HG02840 (cell line): Measurements from ENCODE around the gene NPFFR1.
"Not testable (repeated sequence)": the region's sequence is repeated elsewhere in the genome, so short reads cannot be mapped to it uniquely, and the experiment has no call there.

Experiments used
- ATAC-seq: cut with Tn5 transposase; IDR thresholded peaks from one replicate; pipeline ENCODE4 v1.9.1; 2021; ENCODE audit warnings: mild to moderate bottlenecking, moderate library complexity, moderate number of reproducible peaks; ENCODE audit not compliant: unreplicated experiment, low FRiP score

NPFFR1 gene

DNA sequence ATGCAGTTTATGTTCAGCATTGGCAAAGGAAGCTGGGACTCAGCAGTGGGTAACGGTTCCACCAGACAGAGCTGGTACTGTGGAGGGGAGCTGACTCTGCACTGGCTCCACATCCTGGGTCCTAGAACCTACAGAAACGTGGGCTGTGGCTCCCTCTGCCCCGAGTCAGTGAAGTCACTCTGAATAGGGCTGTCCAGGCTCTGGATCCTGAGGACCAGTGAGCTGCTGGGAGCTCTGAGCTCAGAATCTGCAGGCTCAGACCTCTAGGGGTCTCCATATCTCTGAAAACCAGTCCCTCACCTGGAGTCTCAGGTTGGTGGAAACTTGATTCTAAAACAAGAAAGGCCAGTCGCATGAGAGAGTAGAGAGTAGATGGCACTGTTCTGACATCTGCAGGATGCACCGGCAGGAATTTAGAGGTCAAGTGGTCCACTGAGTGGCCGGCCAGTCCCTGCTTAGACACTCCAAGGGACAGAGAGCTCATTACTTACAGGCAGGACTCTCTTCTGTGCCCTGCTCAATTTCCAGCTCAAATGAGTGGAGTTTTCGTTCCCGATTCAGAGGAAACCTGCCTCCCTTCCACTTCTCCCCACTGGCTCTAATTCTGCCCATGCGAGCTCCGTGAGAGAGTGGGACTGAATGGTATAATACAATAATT lies 18.6 kb downstream of the NPFFR1 start:
- ATAC-seq: no peak

DNA sequence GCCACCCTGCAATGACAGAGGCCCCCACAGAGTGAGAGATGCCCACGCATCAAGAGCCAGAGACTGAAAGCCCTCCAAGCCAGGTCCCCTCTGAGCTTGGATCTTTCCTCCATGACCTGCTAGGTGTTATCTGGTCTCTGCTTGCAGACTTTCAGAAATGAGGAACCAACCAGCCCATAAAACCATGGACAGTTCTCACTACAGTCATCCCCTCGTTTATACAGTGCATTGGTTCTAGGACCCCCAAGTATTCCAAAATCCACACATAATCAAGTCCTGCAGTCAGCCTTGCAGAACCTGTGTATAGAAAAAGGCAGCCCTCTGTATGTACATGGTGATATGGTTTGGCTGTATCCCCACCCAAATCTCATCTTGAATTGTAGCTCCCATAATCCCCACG lies 23.1 kb downstream of the NPFFR1 start:
- ATAC-seq: no peak

DNA sequence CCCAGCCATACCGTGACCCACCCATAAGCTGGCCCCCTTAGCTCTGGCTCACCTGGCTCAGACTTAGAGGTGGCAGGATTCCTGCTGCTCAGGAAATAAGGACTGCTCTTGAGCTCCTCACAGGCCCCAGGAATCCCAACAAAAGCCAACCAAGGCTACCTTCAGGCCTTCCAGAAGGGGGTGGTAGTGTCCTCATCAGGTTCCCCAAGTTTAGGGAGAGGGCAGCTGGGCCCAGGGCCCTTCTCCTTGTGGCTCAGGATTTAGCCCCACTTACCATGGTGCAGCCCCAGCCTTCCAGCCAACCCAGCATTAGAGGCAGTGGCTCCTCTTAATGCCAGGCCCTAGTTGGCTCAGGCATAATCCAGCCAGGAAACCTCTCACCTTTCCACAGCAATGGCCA lies 23.5 kb downstream of the NPFFR1 start:
- no peak for ATAC-seq

DNA sequence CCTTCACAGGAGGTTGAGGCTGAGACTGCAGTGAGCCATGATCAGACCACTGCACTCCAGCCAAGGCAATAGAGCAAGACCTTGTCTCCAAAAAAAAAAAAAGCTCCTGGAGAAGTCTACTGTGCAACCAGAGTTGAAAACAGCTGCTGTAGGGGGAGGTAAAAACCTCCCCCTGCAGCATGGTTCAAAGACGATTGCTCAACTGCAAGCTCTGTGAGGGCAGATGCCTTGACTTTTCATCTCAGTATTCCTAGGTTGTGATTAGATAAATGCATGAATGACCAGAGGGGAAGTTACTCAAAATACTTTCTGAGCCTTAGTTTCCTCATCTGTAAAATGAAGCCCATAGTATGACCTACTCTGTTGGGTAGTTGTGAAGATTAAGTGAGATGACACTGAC lies 25.6 kb downstream of the NPFFR1 start:
- ATAC-seq: no peak

DNA sequence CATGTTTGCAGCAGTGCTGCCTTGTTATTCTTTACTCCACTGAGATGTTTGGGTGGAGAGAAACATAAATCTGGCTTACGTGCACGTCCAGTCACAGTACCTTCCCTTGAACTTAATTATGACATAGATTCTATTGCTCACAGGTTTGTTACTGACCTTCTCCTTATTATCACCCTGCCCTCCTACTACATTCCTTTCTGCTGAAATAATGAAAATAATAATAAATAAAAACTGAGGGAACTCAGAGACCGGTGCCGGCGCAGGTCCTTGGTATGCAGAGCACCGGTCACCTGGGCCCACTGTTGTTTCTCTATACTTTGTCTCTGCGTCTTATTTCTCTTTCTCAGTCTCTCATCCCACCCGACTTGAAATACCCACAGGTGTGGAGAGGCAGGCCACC lies 26.0 kb downstream of the NPFFR1 start:
- ATAC-seq: not testable (repeated sequence)

DNA sequence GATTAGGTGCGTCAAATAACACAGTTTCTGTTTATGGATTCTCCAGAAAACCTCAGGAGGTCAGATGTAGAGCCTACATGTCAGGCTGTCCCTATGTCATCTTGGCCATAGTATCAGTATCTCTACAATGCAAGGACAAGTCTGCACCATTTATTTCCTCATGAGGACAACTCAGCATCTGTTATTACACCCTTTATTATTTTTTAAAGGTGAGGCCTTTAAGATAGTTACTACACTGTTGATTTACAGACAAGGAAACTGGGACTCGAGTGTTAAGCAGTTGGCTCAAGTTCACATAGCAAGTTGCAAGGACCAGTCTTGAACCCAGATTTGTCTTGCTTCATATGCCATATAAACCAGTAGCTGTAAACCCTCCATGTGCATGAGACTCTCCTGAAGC lies 27.3 kb downstream of the NPFFR1 start:
- ATAC-seq: no peak

DNA sequence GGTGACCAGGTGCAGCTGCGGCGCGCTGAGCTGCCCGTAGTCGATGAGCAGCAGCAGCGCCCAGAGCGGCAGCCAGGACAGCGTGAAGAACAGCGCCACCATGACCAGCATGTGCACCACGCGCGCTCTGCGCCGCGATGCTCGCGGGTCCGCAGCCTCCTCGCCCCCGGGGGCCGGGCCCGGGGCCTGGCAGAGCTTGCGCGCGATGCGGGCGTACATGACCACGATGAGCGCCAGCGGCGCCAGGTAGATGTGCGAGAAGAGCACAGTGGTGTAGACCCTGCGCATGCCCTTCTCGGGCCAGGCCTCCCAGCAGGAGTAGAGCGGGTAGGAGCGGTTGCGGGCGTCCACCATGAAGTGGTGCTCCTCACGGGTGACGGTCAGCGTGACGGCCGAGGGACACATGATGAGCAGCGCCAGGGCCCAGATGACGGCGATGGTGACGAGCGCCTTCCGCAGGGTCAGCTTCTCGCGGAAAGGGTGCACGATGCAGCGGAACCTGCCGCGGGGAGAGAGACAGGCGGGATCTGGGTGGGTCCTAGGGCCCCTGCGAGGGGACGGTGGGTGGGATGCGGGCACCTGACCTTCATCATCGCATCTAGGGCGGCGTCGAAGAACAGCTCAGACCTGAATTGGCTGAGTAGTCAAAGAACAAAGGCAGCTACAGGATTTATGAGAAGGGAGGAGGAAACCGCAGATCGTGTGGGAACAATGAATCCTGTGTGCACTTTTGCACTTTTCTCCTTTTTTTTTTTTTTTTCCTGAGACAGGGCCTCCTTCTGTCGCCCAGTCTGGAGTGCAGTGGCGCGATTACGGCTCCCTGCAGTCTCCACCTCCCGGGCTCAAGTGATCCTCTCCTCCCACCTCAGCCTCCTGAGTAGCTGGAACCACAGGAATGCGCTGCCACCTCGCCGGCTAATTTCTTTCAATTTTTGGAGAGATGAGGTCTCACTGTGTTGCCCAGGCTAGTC lies 28.2 kb downstream of the NPFFR1 start:
- ATAC-seq: no peak

DNA sequence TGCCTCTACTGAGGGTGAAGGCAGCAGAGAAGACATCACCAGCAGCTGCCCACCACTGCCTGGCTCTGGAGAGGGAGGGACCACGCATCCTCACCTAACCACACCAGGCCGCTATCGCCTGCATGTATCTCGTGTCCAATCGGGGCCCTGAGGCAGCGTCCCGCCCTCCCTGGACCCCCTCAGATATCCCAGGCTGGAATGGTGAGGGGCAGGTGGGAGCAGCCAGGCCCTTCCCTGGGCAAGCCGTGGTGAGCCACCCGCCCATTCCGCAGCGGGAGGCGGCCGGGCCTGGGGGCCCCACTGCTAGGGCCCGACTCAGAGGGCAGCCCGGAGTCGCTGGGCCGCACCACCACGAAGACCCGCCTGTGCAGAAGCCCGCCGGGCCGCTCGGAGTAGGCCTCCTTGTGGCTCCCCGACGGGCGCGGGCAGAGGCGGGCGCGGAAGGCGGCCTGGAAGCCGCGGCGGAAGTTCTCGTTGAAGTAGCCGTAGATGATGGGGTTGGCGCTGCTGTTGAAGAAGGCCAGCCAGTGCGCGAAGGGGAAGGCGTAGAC lies 29.0 kb downstream of the NPFFR1 start:
- ATAC-seq: no peak

DNA sequence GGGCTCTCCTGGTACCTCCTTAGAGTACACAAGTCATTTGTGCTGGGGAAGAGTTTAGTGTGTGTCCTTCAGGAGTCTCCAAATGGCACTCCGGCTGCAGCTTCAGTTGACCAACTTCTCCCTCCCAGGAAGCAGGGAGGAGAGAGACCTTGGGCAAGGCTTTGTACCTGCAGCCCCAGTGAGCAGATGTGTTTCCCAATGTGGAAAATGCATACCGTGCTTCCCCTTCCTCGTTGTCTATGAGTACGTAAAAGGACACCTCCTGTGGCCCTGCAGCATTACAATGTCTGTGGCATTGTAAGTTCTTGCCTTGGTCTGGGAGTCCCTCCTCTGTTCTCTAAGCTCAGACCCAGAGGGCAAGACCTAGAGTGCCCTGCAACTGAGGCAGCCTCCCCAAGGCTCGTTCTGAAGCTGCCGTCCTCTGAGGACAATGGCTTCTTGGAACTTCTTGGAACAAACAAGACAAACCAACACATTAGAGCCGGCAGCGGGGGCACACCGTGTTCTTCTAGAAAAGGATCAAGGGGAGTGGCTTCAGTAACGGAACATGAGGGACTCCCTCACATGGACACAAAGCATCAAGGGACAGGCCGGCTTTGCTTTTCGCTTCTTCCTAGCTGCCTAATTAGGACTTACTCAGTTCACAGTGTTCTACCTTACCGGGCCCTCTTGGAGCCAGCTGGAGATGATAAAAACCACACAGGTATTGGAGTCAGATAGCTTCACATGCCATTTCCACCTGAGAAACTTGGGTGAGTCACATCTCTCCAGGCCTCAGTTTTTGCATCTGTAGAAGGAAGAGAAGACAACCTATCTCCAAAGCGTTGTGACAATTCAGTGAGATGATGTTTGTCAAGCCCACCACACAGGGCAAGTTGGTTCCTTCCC lies 29.7 kb downstream of the NPFFR1 start:
- ATAC-seq: no peak

DNA sequence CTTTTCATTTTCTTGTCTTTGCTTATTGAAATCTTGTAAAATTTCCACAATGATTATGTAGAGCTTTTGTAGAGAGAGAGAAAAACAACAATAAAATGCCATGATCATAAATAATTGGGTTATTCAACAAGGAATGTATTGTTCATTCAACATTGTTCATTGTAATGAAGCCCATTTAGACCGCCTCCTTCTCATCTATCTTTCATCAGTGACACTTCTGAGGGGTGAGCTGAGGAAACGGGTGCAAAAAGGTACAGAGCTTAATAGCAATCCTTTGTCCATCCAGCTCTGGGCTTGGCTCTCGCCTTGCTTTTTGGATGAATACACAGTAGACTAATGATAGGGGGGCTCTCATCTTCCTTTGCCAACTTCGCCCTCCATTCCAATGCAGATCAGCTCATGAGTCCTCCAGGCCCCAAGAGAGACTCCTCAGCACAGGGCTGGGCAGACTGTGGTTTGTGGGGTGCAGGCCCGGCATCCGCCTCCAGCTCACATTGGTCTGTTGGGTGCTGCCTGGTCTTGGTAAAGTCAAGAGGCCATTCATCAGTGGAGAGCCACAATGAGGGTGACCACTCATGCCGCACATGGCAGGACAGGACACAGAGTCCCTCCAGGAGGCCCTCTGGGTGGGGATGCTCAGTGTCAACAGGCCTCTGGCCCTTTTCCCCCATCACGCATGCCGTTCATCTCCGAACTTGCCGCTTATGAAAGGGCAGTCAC lies 32.7 kb downstream of the NPFFR1 start:
- ATAC-seq: no peak

DNA sequence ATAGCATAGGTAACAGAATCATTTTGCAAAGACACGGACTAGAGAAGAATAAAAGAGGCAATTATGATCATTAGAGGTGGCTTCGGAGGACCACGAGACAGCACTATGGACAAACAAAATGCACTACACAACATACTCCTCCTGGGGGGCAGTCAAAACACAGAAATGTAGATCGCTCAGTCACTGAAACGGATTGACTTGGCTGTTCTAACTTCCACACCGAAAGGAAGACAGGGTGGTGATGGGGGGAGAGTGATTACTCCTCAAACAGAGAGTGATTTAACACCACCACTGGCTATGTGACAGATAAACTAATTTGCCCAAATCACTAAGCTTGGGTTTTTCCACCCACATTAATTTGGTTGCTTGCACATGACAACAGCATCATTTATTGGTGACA lies 36.4 kb downstream of the NPFFR1 start:
- no peak for ATAC-seq

DNA sequence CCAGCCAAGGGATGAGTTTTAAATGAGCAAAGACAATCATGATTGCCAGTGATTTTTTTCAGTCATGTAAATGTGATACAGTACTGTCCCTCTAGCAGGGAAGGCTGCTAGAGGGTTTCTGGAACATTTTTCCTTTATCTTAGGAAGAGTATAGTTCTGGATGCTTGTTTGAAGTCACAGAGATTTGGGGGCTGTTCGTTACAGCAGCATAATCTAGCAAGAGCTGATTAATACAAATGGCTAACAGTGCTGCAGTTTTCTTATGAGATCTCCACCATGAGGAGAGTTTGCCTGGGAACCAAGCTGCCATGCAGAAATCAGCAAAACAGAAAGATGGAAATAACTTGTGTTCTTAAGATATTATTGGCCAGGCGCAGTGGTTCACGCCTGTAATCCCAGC lies 42.7 kb downstream of the NPFFR1 start:
- ATAC-seq: no peak

DNA sequence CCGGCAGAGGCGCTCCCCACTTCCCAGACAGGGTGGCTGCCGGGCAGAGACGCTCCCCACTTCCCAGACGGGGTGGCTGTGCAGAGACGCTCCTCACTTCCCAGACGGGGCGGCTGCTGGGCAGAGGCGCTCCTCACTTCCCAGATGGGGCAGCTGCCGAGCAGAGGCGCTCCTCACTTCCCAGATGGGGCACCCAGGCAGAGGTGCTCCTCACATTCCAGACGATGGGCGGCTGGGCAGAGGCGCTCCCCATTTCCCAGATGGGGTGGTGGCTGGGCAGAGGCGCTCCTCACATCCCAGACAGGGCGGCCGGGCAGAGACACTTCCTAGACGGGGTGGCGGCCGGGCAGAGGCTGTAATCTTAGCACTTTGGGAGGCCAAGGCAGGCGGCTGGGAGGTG lies 43.8 kb downstream of the NPFFR1 start:
- ATAC-seq: not testable (repeated sequence)

DNA sequence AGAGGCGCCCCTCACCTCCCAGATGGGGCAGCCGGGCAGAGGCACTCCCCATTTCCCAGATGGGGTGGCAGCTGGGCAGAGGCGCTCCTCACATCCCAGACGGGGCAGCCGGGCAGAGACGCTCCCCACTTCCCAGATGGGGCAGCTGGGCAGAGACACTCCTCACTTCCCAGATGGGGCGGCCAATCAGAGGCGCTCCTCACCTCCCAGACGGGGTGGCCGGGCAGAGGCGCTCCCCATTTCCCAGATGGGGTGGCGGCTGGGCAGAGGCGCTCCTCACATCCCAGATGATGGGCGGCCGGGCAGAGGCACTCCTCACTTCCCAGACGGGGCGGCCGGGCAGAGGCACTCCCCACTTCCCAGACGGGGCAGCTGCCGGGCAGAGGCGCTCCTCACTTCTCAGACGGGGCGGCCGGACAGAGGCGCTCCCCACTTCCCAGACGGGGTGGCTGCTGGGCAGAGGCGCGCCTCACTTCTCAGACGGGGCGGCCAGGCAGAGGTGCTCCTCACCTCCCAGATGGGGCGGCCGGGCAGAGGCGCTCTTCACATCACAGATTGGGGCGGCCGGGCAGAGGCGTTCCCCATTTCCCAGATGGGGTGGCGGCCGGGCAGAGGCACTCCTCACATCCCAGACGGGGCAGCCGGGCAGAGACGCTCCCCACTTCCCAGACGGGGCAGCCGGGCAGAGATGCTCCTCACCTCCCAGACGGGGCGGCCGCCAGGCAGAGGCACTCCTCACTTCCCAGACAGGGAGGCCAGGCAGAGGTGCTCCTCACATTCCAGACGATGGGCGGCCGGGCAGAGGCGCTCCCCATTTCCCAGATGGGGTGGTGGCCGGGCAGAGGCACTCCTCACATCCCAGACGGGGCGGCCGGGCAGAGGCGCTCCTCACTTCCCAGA lies 44.5 kb downstream of the NPFFR1 start:
- ATAC-seq: not testable (repeated sequence)

DNA sequence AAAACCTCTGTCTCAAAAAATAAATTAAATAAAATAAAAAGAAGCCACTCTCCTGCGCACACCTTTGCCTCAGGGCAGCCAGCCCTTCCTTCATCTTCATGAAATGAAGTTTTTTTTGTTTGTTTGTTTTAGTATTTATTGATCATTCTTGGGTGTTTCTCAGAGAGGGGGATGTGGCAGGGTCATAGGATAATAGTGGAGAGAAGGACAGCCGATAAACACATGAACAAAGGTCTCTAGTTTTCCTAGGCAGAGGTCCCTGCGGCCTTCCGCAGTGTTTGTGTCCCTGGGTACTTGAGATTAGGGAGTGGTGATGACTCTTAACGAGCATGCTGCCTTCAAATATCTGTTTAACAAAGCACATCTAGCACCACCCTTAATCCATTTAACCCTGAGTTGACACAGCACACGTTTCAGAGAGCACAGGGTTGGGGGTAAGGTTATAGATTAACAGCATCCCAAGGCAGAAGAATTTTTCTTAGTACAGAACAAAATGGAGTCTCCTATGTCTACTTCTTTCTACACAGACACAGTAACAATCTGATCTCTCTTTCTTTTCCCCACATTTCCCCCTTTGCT lies 45.8 kb downstream of the NPFFR1 start:
- ATAC-seq: not testable (repeated sequence)

DNA sequence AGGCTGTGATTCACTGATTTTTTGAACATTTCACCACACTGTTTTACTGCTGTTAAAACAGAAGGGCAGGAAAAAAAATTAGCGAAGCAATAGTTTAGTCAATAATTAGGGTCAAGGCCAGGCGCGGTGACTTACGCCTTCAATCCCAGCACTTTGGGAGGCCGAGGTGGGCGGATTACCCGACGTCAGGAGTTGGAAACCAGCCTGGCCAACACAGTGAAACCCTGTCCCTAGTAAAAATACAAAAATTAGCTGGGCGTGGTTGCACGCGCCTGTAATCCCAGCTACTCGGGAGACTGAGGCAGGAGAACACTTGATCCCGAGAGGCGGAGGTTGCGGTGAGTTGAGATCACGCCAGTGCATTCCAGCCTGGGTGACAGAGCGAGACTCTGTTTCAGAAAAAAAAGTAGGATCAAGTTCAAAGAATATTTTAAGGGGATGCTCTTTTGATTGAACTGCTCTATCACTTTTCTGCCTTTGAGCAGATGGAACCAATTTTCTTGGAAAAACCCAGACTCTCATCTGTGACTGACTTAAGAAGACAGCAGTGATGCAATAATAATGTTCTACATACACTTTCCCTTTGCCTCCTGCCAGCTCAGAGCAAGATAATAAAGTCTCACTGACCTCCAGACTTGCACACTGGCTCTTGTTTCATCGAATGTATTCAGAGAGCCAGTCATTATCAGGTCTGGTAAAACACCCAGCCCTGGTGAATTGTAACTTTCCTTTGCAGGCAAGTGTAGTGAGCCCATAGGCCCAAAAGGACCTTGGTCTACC lies 48.9 kb downstream of the NPFFR1 start:
- no peak for ATAC-seq

DNA sequence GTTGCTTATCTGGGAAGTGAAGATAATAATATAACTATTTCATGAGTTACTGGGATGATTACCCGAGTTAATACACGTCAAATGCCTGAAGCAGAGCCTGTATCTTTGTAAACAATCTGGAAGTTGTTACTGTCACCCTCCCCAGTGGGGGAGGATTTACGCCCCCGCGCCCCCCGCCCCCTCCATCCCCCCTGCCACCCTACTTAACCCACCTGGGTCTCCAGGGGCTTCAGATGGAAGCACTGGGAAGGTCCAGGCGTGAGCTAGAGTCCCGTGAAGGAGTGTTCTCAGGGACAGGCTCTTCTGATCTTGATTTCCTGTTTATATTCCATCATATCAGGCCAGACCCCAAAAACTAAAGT lies 49.9 kb downstream of the NPFFR1 start:
- no peak for ATAC-seq
